HG02981 (cell line): ENCODE results near the gene LSM3.

Experiments
- ATAC-seq: cut with Tn5 transposase; IDR thresholded peaks from one replicate; pipeline ENCODE4 v1.9.1; 2021; ENCODE audit warnings: mild to moderate bottlenecking, moderate library complexity; ENCODE audit not compliant: unreplicated experiment

Gene LSM3

DNA sequence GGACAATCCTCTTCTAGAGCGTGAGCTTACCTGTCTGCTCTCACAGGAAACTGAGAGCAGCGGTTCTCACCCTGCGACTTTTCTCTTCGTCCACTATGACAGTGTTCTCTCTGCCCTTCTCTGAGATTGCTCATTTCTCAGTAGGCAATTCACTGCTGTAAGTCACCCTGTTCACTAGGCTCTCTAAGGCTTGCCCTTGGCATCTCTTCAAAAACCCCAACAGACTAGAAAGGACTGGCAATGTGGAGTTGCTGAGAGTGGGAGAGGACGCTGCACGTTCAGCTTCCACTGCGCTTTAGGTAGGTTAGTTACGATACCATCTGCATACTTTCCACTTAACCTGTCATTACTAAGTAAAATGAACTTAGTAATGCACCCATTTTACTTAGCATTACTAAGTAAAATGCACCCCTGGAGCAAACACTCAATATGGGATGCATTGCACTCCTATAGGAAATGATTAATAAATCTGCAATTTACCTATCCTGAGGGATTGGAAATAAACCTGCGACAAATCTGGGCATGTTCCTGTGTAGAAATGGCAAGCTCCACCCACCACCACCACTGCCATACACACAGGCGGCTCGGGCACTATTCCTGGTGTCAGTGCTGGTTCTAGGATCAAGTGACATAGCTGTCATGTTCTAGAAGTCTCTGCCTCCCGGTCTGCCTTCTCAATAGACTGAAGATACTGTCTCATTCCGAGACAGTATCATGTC is 21.6 kb upstream of the LSM3 start:
- no peak for ATAC-seq

DNA sequence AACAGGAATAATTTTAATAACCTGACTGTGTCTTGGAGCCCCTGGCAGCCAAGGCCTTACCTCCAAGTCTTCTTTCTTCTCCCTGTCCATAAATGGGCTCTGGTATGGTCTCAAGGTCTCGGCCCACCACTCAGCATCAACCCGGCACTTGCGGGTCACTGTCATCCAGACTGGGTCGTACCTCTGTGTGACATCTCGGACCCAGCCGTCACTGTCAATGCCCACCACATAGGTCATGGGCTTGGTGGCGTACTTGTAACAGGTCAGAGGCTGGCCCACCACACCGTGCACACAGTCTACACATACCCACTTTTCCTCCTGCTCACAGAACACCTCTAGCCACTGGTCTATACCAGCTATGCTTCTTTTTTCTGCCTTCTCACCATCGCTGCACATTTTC is 20.7 kb upstream of the LSM3 start:
- no peak for ATAC-seq

DNA sequence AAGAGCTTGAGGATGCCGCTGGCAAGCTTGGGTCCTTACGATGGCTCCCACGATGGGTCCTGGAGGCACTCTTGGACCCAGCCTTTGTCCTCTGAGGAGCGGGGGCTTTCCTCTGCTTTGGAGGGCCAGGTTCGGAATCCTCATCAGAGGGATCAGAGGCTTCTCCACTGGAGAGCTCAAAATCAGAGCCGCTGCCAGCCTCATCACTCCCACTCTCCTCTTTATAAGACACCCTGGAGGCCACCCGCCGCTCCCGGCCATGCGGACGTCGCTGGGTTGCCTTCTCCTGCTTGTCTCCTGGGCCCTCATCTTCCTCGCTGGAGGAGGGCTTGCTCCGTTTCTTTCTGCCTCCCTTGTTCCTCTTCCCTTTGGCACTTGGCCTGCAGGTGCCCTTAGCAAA is 20.2 kb upstream of the LSM3 start:
- ATAC-seq = no peak

- no peak for ATAC-seq
Measured at GRCh38 chr3:14159426-14159825, 19.2 kb upstream of the LSM3 start.

GRCh38 chr3:14161282-14161681 is 17.3 kb upstream of the LSM3 start:
- ATAC-seq = no peak

DNA sequence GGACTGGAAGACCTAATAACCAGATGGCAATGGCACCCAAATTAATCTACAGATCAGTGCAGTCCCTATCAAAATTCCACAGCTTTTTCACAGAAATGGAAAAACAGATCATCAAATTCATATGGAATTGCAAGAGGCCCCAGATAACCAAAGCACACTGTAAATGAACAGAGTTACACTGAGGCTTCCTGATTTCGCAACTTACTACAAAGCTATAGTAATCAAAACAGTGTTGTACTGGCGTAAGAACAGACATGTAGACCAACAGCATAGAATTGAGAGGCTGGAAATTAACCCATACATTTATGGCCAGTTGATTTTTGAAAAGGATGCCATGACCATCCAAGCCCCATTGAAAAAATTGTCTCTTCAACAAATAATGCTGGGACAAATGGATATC is 16.4 kb upstream of the LSM3 start:
- no peak for ATAC-seq

GRCh38 chr3:14166877-14167603 is 11.6 kb upstream of the LSM3 start:
- no peak for ATAC-seq

DNA sequence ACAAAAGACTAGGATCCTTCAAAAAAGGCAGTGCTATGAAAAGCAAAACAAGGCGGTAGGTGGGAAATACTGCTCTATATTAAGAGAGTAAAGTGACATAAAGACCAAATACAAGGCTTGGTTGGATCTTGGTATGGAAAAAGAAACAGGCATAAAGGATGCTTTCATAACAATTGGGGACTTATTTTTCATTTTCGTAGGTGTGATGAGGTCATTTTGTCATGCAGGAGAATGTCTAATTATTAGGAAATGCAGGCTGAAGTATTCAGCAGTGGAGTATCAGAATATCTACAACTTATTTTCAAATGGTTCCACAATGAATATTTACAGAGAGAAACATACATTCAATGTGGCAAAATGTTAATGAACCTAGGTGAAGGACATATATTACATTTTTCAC is 9.2 kb upstream of the LSM3 start:
- ATAC-seq = no peak

GRCh38 chr3:14169871-14170270 is 8.7 kb upstream of the LSM3 start:
- ATAC-seq = no peak

- no peak for ATAC-seq
Measured at GRCh38 chr3:14170531-14171159, 8.0 kb upstream of the LSM3 start.

GRCh38 chr3:14172496-14172895 is 6.1 kb upstream of the LSM3 start:
- no peak for ATAC-seq

DNA sequence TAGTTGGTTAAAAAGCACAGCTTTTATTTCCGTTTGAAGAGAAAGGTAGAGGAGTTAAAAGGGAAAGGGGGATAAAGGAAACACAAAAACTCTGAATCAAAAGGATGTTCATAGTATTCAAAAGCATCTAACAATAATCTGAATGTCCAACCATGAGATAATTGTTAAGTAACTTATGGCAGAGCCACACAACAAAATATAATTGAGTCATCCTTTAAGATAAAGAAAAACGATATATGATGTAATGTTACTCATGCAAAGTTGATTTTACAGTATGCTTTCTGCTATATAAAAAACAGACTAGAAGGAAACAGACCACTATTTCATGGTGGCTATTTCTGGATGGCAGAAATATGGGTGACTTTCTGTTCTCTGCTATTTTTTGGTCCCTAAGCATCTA is 4.1 kb upstream of the LSM3 start:
- no peak for ATAC-seq

GRCh38 chr3:14175383-14176037 is 3.1 kb upstream of the LSM3 start:
- no peak for ATAC-seq

DNA sequence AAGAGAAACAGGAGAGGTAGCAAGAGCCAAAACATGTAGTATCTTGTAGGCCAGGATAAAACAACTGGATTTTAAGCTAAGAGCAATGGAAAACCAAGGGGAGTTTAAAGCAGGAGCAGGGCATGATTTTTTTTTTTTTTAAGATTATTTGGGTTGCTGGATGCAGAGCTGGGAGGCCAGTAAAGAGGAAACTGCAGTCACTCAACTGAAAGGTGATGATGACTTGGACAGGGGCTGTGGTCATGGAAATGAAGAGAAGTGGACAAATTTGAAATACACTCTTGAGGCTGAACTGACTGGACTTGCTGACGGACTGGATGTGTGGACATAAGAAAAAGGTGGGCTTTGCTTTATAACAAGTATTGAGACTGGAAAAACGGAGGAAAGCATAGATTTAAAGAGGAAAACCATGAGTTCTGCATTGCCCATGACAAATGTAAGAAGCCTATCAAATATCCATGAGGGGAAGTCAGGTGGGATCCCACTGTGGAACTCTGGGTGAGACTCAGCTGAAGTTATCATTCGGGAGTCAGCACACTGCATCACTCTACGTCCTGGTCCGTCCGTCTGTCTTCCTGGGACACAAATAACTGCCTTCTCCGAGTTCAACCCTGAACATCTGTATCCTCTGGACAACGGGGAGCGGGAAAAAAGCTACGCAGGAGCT is 904 bp upstream of the LSM3 start:
- ATAC-seq = peak; percentile 3

- ATAC-seq = no peak
Measured at GRCh38 chr3:14179114-14179465, 473 bp downstream of the LSM3 start.

- ATAC-seq = no peak
Measured at GRCh38 chr3:14179795-14180194, 1.2 kb downstream of the LSM3 start.

DNA sequence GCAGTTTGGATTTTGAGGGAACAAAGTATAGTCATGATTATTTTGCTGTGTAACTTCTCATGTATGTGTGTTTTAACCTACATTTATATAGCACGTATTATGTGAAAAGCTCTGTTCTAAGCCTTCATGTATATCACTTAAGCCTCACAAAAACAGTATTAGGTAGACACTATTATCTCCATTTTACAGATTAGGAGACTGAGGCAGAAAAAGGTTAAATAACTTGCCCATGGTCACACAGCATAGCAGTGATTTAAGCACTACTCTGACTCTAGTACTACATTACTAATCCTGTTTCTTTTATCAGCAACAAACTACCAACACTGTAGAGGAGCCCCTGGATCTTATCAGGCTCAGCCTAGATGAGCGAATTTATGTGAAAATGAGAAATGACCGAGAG is 2.6 kb downstream of the LSM3 start:
- no peak for ATAC-seq

- ATAC-seq = no peak
Measured at GRCh38 chr3:14183015-14183577, 4.5 kb downstream of the LSM3 start.

GRCh38 chr3:14186854-14187458 is 8.3 kb downstream of the LSM3 start:
- ATAC-seq = no peak

DNA sequence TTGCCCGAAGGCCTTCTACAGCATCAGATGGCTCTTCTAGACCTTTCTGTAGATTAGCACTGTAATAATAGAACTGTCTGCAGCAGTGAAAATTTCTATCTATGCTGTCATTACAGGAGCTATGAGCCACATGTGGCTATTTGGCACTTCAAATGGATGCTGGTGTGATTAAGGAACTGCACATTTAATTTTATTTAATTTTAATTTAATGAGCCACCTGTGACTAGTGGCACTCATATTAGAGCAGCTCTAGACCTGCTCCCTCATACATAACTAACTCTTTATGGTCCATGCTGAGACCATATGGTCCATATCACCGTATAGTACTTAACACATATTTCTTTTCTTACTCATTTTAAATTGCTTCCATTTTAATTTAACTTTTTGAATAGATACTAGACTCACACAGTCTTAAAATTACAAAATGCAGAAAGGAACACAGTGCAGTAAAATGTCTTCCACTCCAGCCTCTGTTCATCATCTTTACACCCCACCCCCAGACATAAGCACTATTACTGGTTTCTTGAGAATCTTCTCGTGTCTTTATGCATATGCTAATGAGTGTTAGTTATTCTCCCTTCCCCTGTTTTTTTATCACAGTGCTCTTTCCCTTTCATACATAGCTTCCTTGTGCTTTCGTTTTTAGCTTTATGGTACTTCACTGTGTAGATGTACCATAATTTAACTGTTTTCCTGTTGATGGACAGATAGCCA is 9.6 kb downstream of the LSM3 start:
- no peak for ATAC-seq
